Esophagus squamous epithelium (tissue), 4 donors: ENCODE measurements around the gene C9orf85.

Experiments
- CTCF ChIP-seq, 6 experiments: fragments of 450-650 bp in 4 of 6; fragments of 200-600 bp in 2 of 6; sonication (generic) in 2 of 6; IDR thresholded peaks; one replicate each; pipeline ENCODE4 v1.5.1; 2016 to 2019; ENCODE audit warnings: antibody characterized with exemption in 6 of 6, mild to moderate bottlenecking in 4 of 6, moderate library complexity in 4 of 6
- POLR2A ChIP-seq, 4 donors: fragments of 450-650 bp; IDR thresholded peaks; one replicate each; pipeline ENCODE4 v1.6.1; 2017; ENCODE audit warnings: antibody characterized with exemption in 4 of 4, mild to moderate bottlenecking in 4 of 4, moderate library complexity in 3 of 4

- TF ChIP-seq CTCF (IDR thresholded peaks at IDR 0.05) (no peak), POLR2A (IDR thresholded peaks at IDR 0.05) (no peak)
These were observed 9.5 kb upstream of the C9orf85 start for GRCh38 chr9:71901695-71902597.
